GM13977 (cell line): Measurements from ENCODE around the gene ASS1.

Experiments
- DNase-seq: peaks from one replicate; pipeline ENCODE4 v3.0.0; 2012; ENCODE audit warnings: low spot score
- CTCF ChIP-seq: IDR thresholded peaks from 2 replicates; pipeline ENCODE4 v1.5.1; 2012; ENCODE audit warnings: mild to moderate bottlenecking, control low read depth; ENCODE audit not compliant: insufficient read depth; ENCODE audit errors: extremely low read depth, missing control alignments
- in situ Hi-C: fragments of 300-500 bp; cut with MboI; formaldehyde crosslinking; loops from one replicate; pipeline ENCODE4 v1.12.0; 2022; ENCODE audit warnings: low sequenced_read_pairs, low pct_unique_long_range_greater_than_20kb, mixed read lengths, inconsistent platforms; ENCODE audit not compliant: unreplicated experiment

The ASS1 gene

GRCh38 chr9:130409246-130409645 is 35.5 kb upstream of the ASS1 start:
- DNase-seq = no peak
- in situ Hi-C loops = no loop called here
- TF ChIP-seq CTCF = no peak

GRCh38 chr9:130410443-130410842 is 34.3 kb upstream of the ASS1 start:
- in situ Hi-C loops = no loop called here
- TF ChIP-seq CTCF = no peak
- no peak for DNase-seq

DNA sequence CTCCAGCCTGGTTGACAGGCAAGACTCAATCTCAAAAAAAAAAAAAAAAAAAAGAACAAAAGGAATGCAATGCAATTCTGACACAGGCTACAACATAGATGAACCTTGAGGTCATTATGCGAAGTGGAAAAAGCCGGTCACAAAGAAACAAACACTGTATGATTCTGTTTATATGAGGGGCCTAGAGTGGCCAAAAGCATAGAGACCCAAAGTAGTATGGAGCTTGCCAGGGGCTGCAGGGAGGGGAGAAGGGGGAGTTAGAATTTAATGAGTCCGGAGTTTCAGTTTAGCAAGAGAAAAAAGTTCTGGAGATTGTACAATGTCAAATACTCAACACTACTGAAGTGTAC is 33.2 kb upstream of the ASS1 start:
- no peak for TF ChIP-seq CTCF
- in situ Hi-C loops = no loop called here
- DNase-seq = no peak

GRCh38 chr9:130414081-130414731 is 30.6 kb upstream of the ASS1 start:
- DNase-seq = no peak
- TF ChIP-seq CTCF = no peak
- in situ Hi-C loops = no loop called here

DNA sequence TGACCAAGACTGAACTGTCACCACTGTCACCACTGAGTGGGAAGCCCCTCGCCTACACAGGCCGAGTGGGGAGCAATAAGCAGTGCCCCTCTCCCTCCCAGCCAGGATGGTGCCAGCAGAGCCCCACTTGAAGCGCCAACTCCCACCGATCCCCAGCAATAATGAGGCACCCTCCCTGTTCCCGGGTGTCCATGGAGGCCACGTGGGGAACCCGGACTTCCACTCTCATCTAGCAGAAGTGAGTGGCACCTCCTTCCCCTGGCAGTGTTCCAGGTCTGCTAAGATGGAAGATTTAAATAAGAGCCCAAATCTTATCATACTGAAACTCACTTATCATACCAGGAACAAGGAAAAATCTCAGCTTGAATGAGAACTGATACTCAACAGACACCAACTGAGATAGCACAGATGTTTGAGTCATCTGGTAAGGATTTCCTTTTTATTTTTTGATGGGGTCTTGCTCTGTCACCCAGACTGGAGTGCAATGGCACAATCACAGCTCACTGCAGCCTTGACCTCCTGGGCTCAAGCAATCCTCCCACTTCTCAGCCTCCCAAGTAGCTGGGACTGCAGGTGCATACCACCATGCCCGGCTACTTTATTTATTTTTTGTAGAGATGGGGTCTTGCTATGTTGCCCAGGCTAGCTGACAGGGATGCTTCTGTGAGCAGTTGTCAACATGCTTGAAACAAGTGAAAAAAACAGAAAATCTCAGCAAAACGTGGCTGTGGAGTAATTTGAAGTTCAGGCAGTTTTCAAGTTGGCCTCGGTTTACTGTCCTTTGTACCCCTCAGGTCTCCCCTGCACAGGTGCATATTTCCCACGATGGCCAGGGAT is 29.6 kb upstream of the ASS1 start:
- in situ Hi-C loops = no loop called here
- no peak for DNase-seq
- no peak for TF ChIP-seq CTCF

GRCh38 chr9:130417602-130418001 is 27.2 kb upstream of the ASS1 start:
- TF ChIP-seq CTCF = peak; percentile 31
- in situ Hi-C loops = no loop called here
- no peak for DNase-seq
